IMR-90 (cell line): ENCODE results near the gene IFIT5. TPM values are rescaled to one million over a fixed set of nuclear protein-coding genes. Genes with fewer than 3 reads are reported as not detected.

ENCODE experiments used
- polyA plus RNA-seq, 3 experiments: library from polyadenylated mRNA; depleted of rRNA; stranded (reverse); fragments of >200 nt; gene quantifications; 2 replicates each; pipeline ENCODE4 v1.2.3, GENCODE V29; 2012; ENCODE audit warnings: low replicate concordance in 1 of 3
- total RNA-seq: library from RNA; depleted of rRNA; stranded (reverse); fragments of >200 nt; gene quantifications from 2 replicates; pipeline ENCODE4 v1.2.3, GENCODE V29; 2012; rRNA removed

IFIT5 gene
- total and polyA plus RNA-seq, 2 of the 4 experiments (the other 2 are of a cell fraction), result 5.2 to 18.1 TPM

Other genes with a start within 250 kb of the IFIT5 start
- gene CH25H, start 207.3 kb upstream of the IFIT5 start, total RNA-seq, result 0.18 TPM in 1 of 2 replicates, not detected in the other
- gene CH25H, start 207.3 kb upstream of the IFIT5 start, polyA plus RNA-seq (2012; rRNA removed), result 0.12 and 0.19 TPM in 2 replicates
- 31.9 and 32.5 TPM in 2 replicates for gene LIPA, start 162.8 kb upstream of the IFIT5 start, total RNA-seq
- 16.7 and 23.1 TPM in 2 replicates for gene LIPA, start 162.8 kb upstream of the IFIT5 start, polyA plus RNA-seq (2012; rRNA removed)
- 1.9 and 2.2 TPM in 2 replicates for gene IFIT2, start 112.5 kb upstream of the IFIT5 start, total RNA-seq
- 0.67 and 1.1 TPM in 2 replicates for gene IFIT2, start 112.5 kb upstream of the IFIT5 start, polyA plus RNA-seq (2012; rRNA removed)
- gene IFIT3, start 86.6 kb upstream of the IFIT5 start, total RNA-seq, result 7.3 and 7.8 TPM in 2 replicates
- gene IFIT3, start 86.6 kb upstream of the IFIT5 start, polyA plus RNA-seq (2012; rRNA removed), result 2.8 and 3.5 TPM in 2 replicates
- gene IFIT1B, start 36.5 kb upstream of the IFIT5 start, total RNA-seq, result not detected in 2 replicates
- not detected in 2 replicates for gene IFIT1B, start 36.5 kb upstream of the IFIT5 start, polyA plus RNA-seq (2012; rRNA removed)
- gene IFIT1, start 21.9 kb upstream of the IFIT5 start, total RNA-seq, result 6.8 and 7.5 TPM in 2 replicates
- 4.5 and 6.1 TPM in 2 replicates for gene IFIT1, start 21.9 kb upstream of the IFIT5 start, polyA plus RNA-seq (2012; rRNA removed)
- 1.6 and 2.2 TPM in 2 replicates for gene SLC16A12, start 121.0 kb downstream of the IFIT5 start, total RNA-seq
- gene SLC16A12, start 121.0 kb downstream of the IFIT5 start, polyA plus RNA-seq (2012; rRNA removed), result 1.0 and 1.4 TPM in 2 replicates
- gene PANK1, start 230.7 kb downstream of the IFIT5 start, total RNA-seq, result 6.7 and 8.8 TPM in 2 replicates
- 3.0 TPM in 2 replicates for gene PANK1, start 230.7 kb downstream of the IFIT5 start, polyA plus RNA-seq (2012; rRNA removed)